Ovary (tissue), 3 donors: ENCODE data around the gene PHF21A.

Experiments
- CTCF ChIP-seq, 3 donors: fragments of 450-650 bp in 2 of 3; fragments of 200-600 bp in 1 of 3; IDR thresholded peaks; one replicate each; pipeline versions ENCODE4 v1.5.1 to v1.8.0; 2016 to 2022; ENCODE audit warnings: antibody characterized with exemption in 3 of 3, mild to moderate bottlenecking in 1 of 3
- POLR2A ChIP-seq: fragments of 450-650 bp; IDR thresholded peaks from one replicate; pipeline ENCODE4 v1.6.1; 2017; ENCODE audit warnings: antibody characterized with exemption, mild to moderate bottlenecking, moderate library complexity
- donor health status: DM: no; HTN: no; CAD: no.

GRCh38 chr11:46118702-46119351 lies 2.4 kb downstream of the PHF21A start:
- no peak for TF ChIP-seq CTCF (IDR thresholded peaks at IDR 0.05)
- TF ChIP-seq POLR2A = no peak
